ENCODE results near the gene PALB2. TPM values are rescaled to one million over a fixed set of nuclear protein-coding genes. Genes with fewer than 3 reads are reported as not detected.

The PALB2 gene
- total RNA-seq, 1 donor from 2014 or later = 12.7 TPM

Other genes with a start within 250 kb of the PALB2 start
- 21.3 TPM for gene COG7, start 188.1 kb downstream of the PALB2 start, total RNA-seq
- 204 TPM for gene GGA2, start 130.8 kb downstream of the PALB2 start, total RNA-seq
- gene EARS2, start 84.0 kb downstream of the PALB2 start, total RNA-seq = 19.5 TPM
- gene UBFD1, start 83.6 kb downstream of the PALB2 start, total RNA-seq = 39.1 TPM
- 56.5 TPM for gene NDUFAB1, start 45.0 kb downstream of the PALB2 start, total RNA-seq
- 42.7 TPM for gene DCTN5, start 156 bp upstream of the PALB2 start, total RNA-seq
- 2.3 TPM for gene PLK1, start 37.6 kb upstream of the PALB2 start, total RNA-seq
- 4.9 TPM for gene ERN2, start 71.9 kb upstream of the PALB2 start, total RNA-seq
- gene CHP2, start 113.7 kb upstream of the PALB2 start, total RNA-seq = 0.80 TPM
- 24.1 TPM for gene PRKCB, start 194.7 kb upstream of the PALB2 start, total RNA-seq

All from lower lobe of right lung (tissue), 1 donor.